ENCODE data around the gene PAQR9.

DNA sequence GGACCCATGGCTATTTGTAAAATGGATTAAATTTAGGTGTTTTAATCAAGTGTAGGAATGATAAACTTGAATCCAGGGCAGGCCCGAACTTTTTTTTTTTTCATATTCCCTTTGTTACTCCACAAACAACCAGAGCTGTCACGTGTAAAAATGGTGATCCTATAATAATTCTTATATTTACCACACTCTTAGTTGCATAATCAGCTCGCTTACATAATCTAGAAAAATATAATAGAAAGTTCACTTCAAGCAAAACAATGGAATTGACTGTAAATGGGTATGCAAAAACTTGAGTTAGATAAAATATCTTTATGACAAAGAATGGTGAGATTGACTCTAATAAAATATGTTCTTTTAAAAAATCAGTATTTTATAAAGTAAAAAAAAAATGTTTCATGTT, 2.1 kb upstream of the PAQR9 start:
- TF ChIP-seq, protein P1, sequence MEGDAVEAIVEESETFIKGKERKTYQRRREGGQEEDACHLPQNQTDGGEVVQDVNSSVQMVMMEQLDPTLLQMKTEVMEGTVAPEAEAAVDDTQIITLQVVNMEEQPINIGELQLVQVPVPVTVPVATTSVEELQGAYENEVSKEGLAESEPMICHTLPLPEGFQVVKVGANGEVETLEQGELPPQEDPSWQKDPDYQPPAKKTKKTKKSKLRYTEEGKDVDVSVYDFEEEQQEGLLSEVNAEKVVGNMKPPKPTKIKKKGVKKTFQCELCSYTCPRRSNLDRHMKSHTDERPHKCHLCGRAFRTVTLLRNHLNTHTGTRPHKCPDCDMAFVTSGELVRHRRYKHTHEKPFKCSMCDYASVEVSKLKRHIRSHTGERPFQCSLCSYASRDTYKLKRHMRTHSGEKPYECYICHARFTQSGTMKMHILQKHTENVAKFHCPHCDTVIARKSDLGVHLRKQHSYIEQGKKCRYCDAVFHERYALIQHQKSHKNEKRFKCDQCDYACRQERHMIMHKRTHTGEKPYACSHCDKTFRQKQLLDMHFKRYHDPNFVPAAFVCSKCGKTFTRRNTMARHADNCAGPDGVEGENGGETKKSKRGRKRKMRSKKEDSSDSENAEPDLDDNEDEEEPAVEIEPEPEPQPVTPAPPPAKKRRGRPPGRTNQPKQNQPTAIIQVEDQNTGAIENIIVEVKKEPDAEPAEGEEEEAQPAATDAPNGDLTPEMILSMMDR (IDR thresholded peaks at IDR 0.05) = no peak
- no peak for TF ChIP-seq POLR2A (IDR thresholded peaks at IDR 0.05)

All from heart left ventricle (tissue), 13 donors.